Large intestine (tissue), 3 donors: Measurements from ENCODE around the gene S100A2. TPM values are rescaled to one million over a fixed set of nuclear protein-coding genes. Genes with fewer than 3 reads are reported as not detected.
A peak's percentile ranks its signal among the peaks of the same experiment; 100 is the strongest.

Experiments used
- DNase-seq, 2 donors: peaks; one replicate each; pipeline versions ENCODE4 v3.0.0 to v3.0.0-alpha.2; 2013
- H3K27ac ChIP-seq: one replicate; pipeline ENCODE4 v1.5.1; 2013; ENCODE audit warnings: low read length
- H3K27me3 ChIP-seq: 2 replicates; pipeline ENCODE4 v1.6.1; 2013; ENCODE audit warnings: low read length; ENCODE audit not compliant: control insufficient read depth, insufficient read depth
- H3K36me3 ChIP-seq: 2 replicates; pipeline ENCODE4 v1.6.1; 2013; ENCODE audit warnings: low read length; ENCODE audit not compliant: control insufficient read depth, insufficient read depth
- H3K4me1 ChIP-seq: one replicate; pipeline ENCODE4 v1.6.1; 2013; ENCODE audit warnings: low read length; ENCODE audit not compliant: control insufficient read depth, insufficient read depth
- H3K4me3 ChIP-seq: one replicate; pipeline ENCODE4 v1.5.1; 2013; ENCODE audit warnings: low read length
- H3K9me3 ChIP-seq: one replicate; pipeline ENCODE4 v1.6.1; 2013; ENCODE audit warnings: mild to moderate bottlenecking, low read depth, low read length, moderate library complexity; ENCODE audit not compliant: control insufficient read depth
- WGBS: methylation state at CpG from one replicate; pipeline ENCODE4 v1.1.5; 2013; ENCODE audit warnings: low lambda C conversion rate; ENCODE audit not compliant: insufficient coverage; 5-methylcytosine and 5-hydroxymethylcytosine counted together
- polyA plus RNA-seq: library from polyadenylated mRNA; unstranded; fragments of 120-200 nt; gene quantifications from one replicate; pipeline ENCODE4 v1.2.1, GENCODE V29; 2013

Gene S100A2
- polyA plus RNA-seq, 1 donor: 0.67 TPM

- H3K4me1 ChIP-seq: peaks cover 24% of the 10 kb centered on the region
- no peak overlapping the region for H3K4me3 ChIP-seq
- no peaks in the 10 kb centered on the region for H3K9me3 ChIP-seq
- no peaks in the 10 kb centered on the region for H3K27me3 ChIP-seq
- no peak overlapping the region for H3K27ac ChIP-seq
- no peak for DNase-seq
- H3K36me3 ChIP-seq: no peaks in the 10 kb centered on the region
- 100% methylated on average over 2 of the region's 8 CpGs for WGBS
Measured at GRCh38 chr1:153546371-153546770, 19.3 kb downstream of the S100A2 start.

DNA sequence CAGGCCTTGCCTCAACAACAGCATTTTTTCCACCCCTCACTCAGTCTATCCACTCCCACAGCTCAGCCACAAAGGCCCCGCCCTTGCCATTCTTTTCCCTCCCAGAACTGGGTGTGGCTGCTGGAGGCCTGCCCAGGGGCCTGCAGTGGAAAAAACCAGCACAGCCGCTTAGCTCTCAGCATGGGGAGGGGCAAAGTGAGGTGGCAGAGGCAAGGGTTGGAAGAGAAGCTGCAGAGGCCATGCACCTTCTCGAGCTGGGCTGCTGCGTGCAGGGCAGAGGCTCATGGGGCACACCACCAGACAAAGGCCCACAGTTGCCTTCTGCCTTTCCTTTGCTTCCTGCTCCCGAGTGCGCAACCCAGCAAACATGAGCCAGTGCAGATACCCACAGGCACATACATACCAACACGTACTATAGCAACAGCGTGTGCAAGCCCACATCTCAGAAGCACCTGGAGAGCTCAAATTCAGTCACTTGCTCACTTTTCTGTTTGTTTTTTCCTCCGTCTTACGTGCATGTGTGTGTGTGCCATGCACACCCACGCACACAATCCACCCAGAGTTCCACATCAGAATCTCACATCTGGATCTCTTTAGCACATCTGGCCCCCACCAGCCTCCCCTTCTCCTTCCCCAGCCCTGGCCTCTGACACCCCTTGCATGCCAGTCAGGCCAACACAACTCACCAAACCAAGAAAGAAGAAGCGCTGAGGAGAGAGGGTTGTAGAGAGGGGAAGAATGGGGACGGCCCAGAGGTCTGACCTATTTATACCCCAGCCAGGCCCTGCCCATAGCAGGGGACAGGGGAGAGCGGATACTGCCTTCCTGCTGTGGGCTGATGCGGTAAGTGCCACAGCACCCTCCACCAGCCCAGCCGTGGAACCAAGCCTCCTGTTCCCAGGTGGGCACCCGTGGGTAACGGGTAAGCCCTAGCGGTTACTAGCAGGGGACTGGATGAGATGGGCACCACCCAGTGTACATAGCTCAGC lies 20.3 kb downstream of the S100A2 start, which contains the start of gene S100A4:
TSS of gene S100A4 (minus strand) at position 740 of the 989 bp plus-strand sequence. CDS start 1,012 bp downstream, outside the sequence.
- Histone ChIP-seq H3K9me3 (no peaks in the 10 kb centered on the region), H3K4me1 (peaks cover 24% of the 10 kb centered on the region), H3K36me3 (no peaks in the 10 kb centered on the region), H3K27ac (peak within 1 kb of the TSS; percentile 33), H3K4me3 (no peak within 1 kb of the TSS), H3K27me3 (no peaks in the 10 kb centered on the region)
- DNase-seq: peak; percentile 94 to 97
- WGBS: no CpG with 5 or more reads among the region's 19 CpGs

DNA sequence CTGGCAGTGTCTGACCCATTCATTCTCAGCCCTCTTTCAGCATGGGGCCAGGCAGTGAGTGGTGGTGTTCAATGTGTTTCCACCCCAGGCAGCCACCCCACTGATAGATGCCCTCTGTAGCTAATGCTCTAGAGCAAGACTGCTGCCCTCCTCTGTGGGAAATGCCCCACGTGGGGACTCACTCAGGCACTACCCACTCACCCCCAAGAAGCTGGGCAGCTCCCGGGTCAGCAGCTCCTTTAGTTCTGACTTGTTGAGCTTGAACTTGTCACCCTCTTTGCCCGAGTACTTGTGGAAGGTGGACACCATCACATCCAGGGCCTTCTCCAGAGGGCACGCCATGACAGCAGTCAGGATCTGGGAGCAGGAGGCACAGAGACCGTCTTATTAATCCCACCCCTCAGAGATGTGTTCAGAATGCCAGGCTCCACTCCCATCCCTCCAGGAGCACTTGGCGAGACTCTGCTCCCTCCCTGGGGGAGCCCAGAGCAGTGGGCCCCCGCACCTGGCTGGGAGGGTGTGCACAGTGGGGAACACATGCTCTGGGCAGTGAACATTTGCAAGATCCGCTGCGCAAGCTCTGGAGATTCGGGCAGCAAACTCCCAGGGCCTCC lies 21.1 kb downstream of the S100A2 start:
- Histone ChIP-seq H3K36me3 (no peaks in the 10 kb centered on the region), H3K27me3 (no peaks in the 10 kb centered on the region), H3K27ac (peak overlapping the region; percentile 33), H3K9me3 (no peaks in the 10 kb centered on the region), H3K4me1 (peaks cover 24% of the 10 kb centered on the region), H3K4me3 (no peak overlapping the region)
- WGBS: no CpG with 5 or more reads among the region's 10 CpGs
- DNase-seq: no peak

GRCh38 chr1:153543736-153544135 lies 21.9 kb downstream of the S100A2 start:
- Histone ChIP-seq H3K9me3 (no peaks in the 10 kb centered on the region), H3K4me1 (peaks cover 23% of the 10 kb centered on the region), H3K4me3 (no peak overlapping the region), H3K27me3 (no peaks in the 10 kb centered on the region), H3K36me3 (no peaks in the 10 kb centered on the region), H3K27ac (no peak overlapping the region)
- WGBS: no CpG with 5 or more reads among the region's 4 CpGs
- DNase-seq: no peak

GRCh38 chr1:153542956-153543711 lies 22.5 kb downstream of the S100A2 start:
- H3K4me1 ChIP-seq: peaks cover 27% of the 10 kb centered on the region
- no peak for DNase-seq
- no peak overlapping the region for H3K4me3 ChIP-seq
- no CpG with 5 or more reads among the region's 13 CpGs for WGBS
- no peaks in the 10 kb centered on the region for H3K9me3 ChIP-seq
- no peaks in the 10 kb centered on the region for H3K27me3 ChIP-seq
- no peak overlapping the region for H3K27ac ChIP-seq
- no peaks in the 10 kb centered on the region for H3K36me3 ChIP-seq

DNA sequence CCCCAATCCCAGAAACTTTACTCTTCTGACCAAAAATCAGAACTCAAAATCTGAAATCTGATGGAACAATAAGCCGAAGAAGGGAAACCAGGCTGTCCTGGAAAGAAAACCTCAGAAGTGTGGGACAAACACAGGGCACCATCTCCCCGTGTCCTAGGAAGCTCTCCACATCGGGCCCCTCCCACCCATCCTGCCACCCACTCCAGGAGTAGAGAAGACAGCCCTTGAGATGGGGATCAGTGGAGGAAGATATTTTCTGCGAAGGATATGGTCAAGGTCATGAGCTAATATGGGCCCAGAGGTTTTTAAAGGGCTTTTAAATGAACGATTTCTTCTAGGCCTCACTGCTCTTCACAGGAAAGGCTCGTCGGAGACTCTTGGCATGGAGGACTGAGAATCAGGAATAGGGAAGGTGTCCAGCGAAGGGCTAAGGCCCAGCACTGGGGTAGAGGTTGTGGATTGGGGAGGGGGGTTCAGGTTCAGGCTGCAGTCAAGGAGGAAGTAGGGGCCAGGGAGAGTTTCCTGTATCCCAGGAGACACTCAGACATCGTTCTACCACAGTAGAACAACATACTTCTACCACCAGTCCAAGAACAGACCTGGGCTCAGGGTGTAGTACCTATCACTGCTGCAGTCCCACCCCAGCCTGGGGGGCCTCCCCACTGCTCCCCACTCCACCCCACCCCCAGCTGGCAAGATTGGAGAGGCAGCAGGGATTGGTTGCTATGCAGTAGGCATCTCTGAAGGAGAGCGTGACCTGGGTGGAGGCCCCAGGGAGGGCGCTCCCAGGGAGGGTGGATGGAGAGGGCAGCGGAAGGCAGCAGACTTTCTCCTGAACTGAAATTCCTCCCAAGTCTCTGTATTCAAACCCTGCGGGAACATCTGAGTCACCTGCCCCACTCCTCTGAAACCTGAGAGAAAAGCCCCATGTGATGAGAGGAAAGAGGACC lies 23.7 kb downstream of the S100A2 start:
- Histone ChIP-seq H3K36me3 (no peaks in the 10 kb centered on the region), H3K27ac (no peak overlapping the region), H3K27me3 (no peaks in the 10 kb centered on the region), H3K4me3 (no peak overlapping the region), H3K4me1 (peaks cover 31% of the 10 kb centered on the region), H3K9me3 (no peaks in the 10 kb centered on the region)
- no peak for DNase-seq
- 80% methylated on average over 1 of the region's 13 CpGs for WGBS

GRCh38 chr1:153540394-153541361 lies 25.0 kb downstream of the S100A2 start, which contains the start of gene S100A5:
S100A5 (minus strand) TSS chr1:153540934; CDS start chr1:153540191, 743 bp downstream.
- no peaks in the 10 kb centered on the region for H3K9me3 ChIP-seq
- WGBS: no CpG with 5 or more reads among the region's 11 CpGs
- H3K4me3 ChIP-seq: no peak within 1 kb of the TSS
- H3K27me3 ChIP-seq: no peaks in the 10 kb centered on the region
- H3K36me3 ChIP-seq: no peaks in the 10 kb centered on the region
- H3K27ac ChIP-seq: no peak within 1 kb of the TSS
- peaks cover 32% of the 10 kb centered on the region for H3K4me1 ChIP-seq
- DNase-seq: no peak

GRCh38 chr1:153539395-153540093 lies 26.1 kb downstream of the S100A2 start:
- Histone ChIP-seq H3K9me3 (no peaks in the 10 kb centered on the region), H3K27ac (no peak overlapping the region), H3K4me3 (no peak overlapping the region), H3K36me3 (no peaks in the 10 kb centered on the region), H3K4me1 (peaks cover 30% of the 10 kb centered on the region), H3K27me3 (no peaks in the 10 kb centered on the region)
- no CpG with 5 or more reads among the region's 4 CpGs for WGBS
- DNase-seq: no peak
